ACC112 (cell line): ENCODE results near the gene ZNF516.

Experiments used
- H2AFZ ChIP-seq: fragments of 200-600 bp; sonication (generic); one replicate; pipeline ENCODE4 v1.6.0; 2017; ENCODE audit warnings: antibody characterized with exemption, low read length; ENCODE audit not compliant: unreplicated experiment
- H3K27ac ChIP-seq: fragments of 200-600 bp; sonication (generic); 2 replicates; pipeline ENCODE4 v1.5.1; 2014; ENCODE audit warnings: low read depth, mild to moderate bottlenecking, antibody characterized with exemption, low read length, moderate library complexity
- H3K27me3 ChIP-seq: fragments of 200-600 bp; sonication (generic); 2 replicates; pipeline ENCODE4 v1.6.1; 2014; ENCODE audit warnings: mild to moderate bottlenecking, antibody characterized with exemption, low read length, moderate library complexity, mixed read lengths; ENCODE audit not compliant: insufficient read depth
- H3K36me3 ChIP-seq: fragments of 200-600 bp; sonication (generic); 2 replicates; pipeline ENCODE4 v1.6.1; 2016; ENCODE audit warnings: mild to moderate bottlenecking, antibody characterized with exemption, low read length, moderate library complexity, mixed read lengths; ENCODE audit not compliant: insufficient read depth
- H3K4me1 ChIP-seq: fragments of 200-600 bp; sonication (generic); one replicate; pipeline ENCODE4 v1.6.1; 2016; ENCODE audit warnings: low read length, mixed read lengths; ENCODE audit not compliant: insufficient read depth, unreplicated experiment, control insufficient read depth
- H3K4me3 ChIP-seq: fragments of 200-600 bp; sonication (generic); 2 replicates; pipeline ENCODE4 v1.5.1; 2014; ENCODE audit warnings: mild to moderate bottlenecking, low read depth, low read length
- H3K79me2 ChIP-seq: fragments of 200-600 bp; sonication (generic); one replicate; pipeline ENCODE4 v1.6.0; 2016; ENCODE audit warnings: low read length; ENCODE audit not compliant: control insufficient read depth, unreplicated experiment, insufficient read depth

Gene ZNF516

GRCh38 chr18:76405280-76405679, 89.8 kb downstream of the ZNF516 start:
- no peak overlapping the region for H3K4me3 ChIP-seq
- no peak overlapping the region for H2AFZ ChIP-seq
- H3K27ac ChIP-seq: no peak overlapping the region
- H3K4me1 ChIP-seq: no peaks in the 10 kb centered on the region
- no peaks in the 10 kb centered on the region for H3K36me3 ChIP-seq
- H3K79me2 ChIP-seq: peaks cover 34% of the 10 kb centered on the region
- H3K27me3 ChIP-seq: no peaks in the 10 kb centered on the region

GRCh38 chr18:76404345-76404831, 90.7 kb downstream of the ZNF516 start:
- Histone ChIP-seq H3K36me3 (no peaks in the 10 kb centered on the region), H3K4me1 (no peaks in the 10 kb centered on the region), H3K27ac (no peak overlapping the region), H3K79me2 (peaks cover 30% of the 10 kb centered on the region), H3K4me3 (no peak overlapping the region), H3K27me3 (no peaks in the 10 kb centered on the region), H2AFZ (no peak overlapping the region)

- Histone ChIP-seq H3K27me3 (no peaks in the 10 kb centered on the region), H3K79me2 (peaks cover 25% of the 10 kb centered on the region), H3K4me1 (no peaks in the 10 kb centered on the region), H3K27ac (no peak overlapping the region), H2AFZ (no peak overlapping the region), H3K36me3 (no peaks in the 10 kb centered on the region), H3K4me3 (no peak overlapping the region)
These were observed 92.7 kb downstream of the ZNF516 start for GRCh38 chr18:76402026-76402990.

GRCh38 chr18:76401498-76401897, 93.5 kb downstream of the ZNF516 start:
- Histone ChIP-seq H3K36me3 (no peaks in the 10 kb centered on the region), H3K27me3 (no peaks in the 10 kb centered on the region), H3K27ac (no peak overlapping the region), H3K4me1 (no peaks in the 10 kb centered on the region), H3K79me2 (peaks cover 31% of the 10 kb centered on the region), H3K4me3 (no peak overlapping the region), H2AFZ (no peak overlapping the region)

- H3K36me3 ChIP-seq: no peaks in the 10 kb centered on the region
- H3K4me3 ChIP-seq: no peak overlapping the region
- no peaks in the 10 kb centered on the region for H3K27me3 ChIP-seq
- no peaks in the 10 kb centered on the region for H3K4me1 ChIP-seq
- H2AFZ ChIP-seq: no peak overlapping the region
- H3K79me2 ChIP-seq: peaks cover 35% of the 10 kb centered on the region
- H3K27ac ChIP-seq: no peak overlapping the region
These were observed 95.2 kb downstream of the ZNF516 start for GRCh38 chr18:76399613-76400391.

- H3K27ac ChIP-seq: no peak overlapping the region
These were observed 96.0 kb downstream of the ZNF516 start for GRCh38 chr18:76398896-76399612.

GRCh38 chr18:76398295-76398694, 96.7 kb downstream of the ZNF516 start:
- Histone ChIP-seq H3K4me1 (no peaks in the 10 kb centered on the region), H3K27me3 (no peaks in the 10 kb centered on the region), H3K27ac (no peak overlapping the region), H3K79me2 (peaks cover 32% of the 10 kb centered on the region), H3K4me3 (no peak overlapping the region), H2AFZ (no peak overlapping the region), H3K36me3 (no peaks in the 10 kb centered on the region)

More at GRCh38 chr18:76398896-76399612, 96.0 kb downstream of the ZNF516 start:
- Histone ChIP-seq H3K27me3 (no peaks in the 10 kb centered on the region), H3K4me3 (no peak overlapping the region), H3K79me2 (peaks cover 35% of the 10 kb centered on the region), H3K4me1 (no peaks in the 10 kb centered on the region), H3K36me3 (no peaks in the 10 kb centered on the region), H2AFZ (no peak overlapping the region)

- no peak overlapping the region for H3K27ac ChIP-seq
- H3K4me1 ChIP-seq: no peaks in the 10 kb centered on the region
- no peaks in the 10 kb centered on the region for H3K27me3 ChIP-seq
- H3K79me2 ChIP-seq: peaks cover 32% of the 10 kb centered on the region
- H3K4me3 ChIP-seq: no peak overlapping the region
- H3K36me3 ChIP-seq: no peaks in the 10 kb centered on the region
- no peak overlapping the region for H2AFZ ChIP-seq
These were observed 97.4 kb downstream of the ZNF516 start for GRCh38 chr18:76397631-76398030.

- no peak overlapping the region for H2AFZ ChIP-seq
- no peaks in the 10 kb centered on the region for H3K36me3 ChIP-seq
- H3K4me1 ChIP-seq: no peaks in the 10 kb centered on the region
- H3K79me2 ChIP-seq: peaks cover 38% of the 10 kb centered on the region
- no peaks in the 10 kb centered on the region for H3K27me3 ChIP-seq
- H3K27ac ChIP-seq: no peak overlapping the region
- H3K4me3 ChIP-seq: no peak overlapping the region
These were observed 98.2 kb downstream of the ZNF516 start for GRCh38 chr18:76396792-76397191.

GRCh38 chr18:76395609-76396008, 99.4 kb downstream of the ZNF516 start:
- H3K4me3 ChIP-seq: no peak overlapping the region
- H2AFZ ChIP-seq: no peak overlapping the region
- no peaks in the 10 kb centered on the region for H3K36me3 ChIP-seq
- H3K27ac ChIP-seq: no peak overlapping the region
- no peaks in the 10 kb centered on the region for H3K4me1 ChIP-seq
- H3K27me3 ChIP-seq: no peaks in the 10 kb centered on the region
- peaks cover 39% of the 10 kb centered on the region for H3K79me2 ChIP-seq
